Gastrocnemius medialis (tissue), 4 donors: Measurements from ENCODE around the gene VAV2.

Experiments
- CTCF ChIP-seq, 5 experiments: fragments of 450-650 bp in 3 of 5; fragments of 200-600 bp in 2 of 5; sonication (generic) in 2 of 5; IDR thresholded peaks in 4 of 5; conservative IDR thresholded peaks in 1 of 5; 1 replicate in 4 of 5; 2 replicates in 1 of 5; pipeline ENCODE4 v1.5.1; 2016 to 2019; ENCODE audit warnings: antibody characterized with exemption in 5 of 5, mild to moderate bottlenecking in 3 of 5, moderate library complexity in 3 of 5
- POLR2A ChIP-seq, 2 donors: fragments of 450-650 bp; IDR thresholded peaks; one replicate each; pipeline ENCODE4 v1.6.1; 2017; ENCODE audit warnings: antibody characterized with exemption in 2 of 2, mild to moderate bottlenecking in 2 of 2, moderate library complexity in 2 of 2

GRCh38 chr9:133934482-133935232 is 57.5 kb downstream of the VAV2 start:
- TF ChIP-seq POLR2A (IDR thresholded peaks at IDR 0.05), result no peak
- no peak for TF ChIP-seq CTCF (IDR thresholded peaks at IDR 0.05 in 4 of 5, conservative IDR thresholded peaks at IDR 0.05 in 1 of 5)
